CD4-positive, alpha-beta T cell (primary cell): Measurements from ENCODE around the gene TMEM117. TPM values are rescaled to one million over a fixed set of nuclear protein-coding genes. Genes with fewer than 3 reads are reported as not detected.

Experiments used
- ATAC-seq: fragments of 200-7000 bp; cut with Tn5 transposase; one replicate; pipeline ENCODE4 v1.10.0; 2022; ENCODE audit warnings: mild to moderate bottlenecking; ENCODE audit not compliant: poor library complexity
- CTCF ChIA-PET: fragments of 350-600 bp; sonication (Branson Sonifier 250); formaldehyde crosslinking; loops from one replicate; lab custom pipeline; 2021; ENCODE audit warnings: antibody characterized with exemption, inconsistent platforms; lab: Charles Lee
- POLR2A ChIA-PET: fragments of 350-600 bp; sonication (Branson Sonifier 250); formaldehyde crosslinking; loops from one replicate; lab custom pipeline; 2021; ENCODE audit warnings: antibody characterized with exemption, inconsistent platforms; lab: Charles Lee
- DNase-seq, 14 experiments: peaks; one replicate each; pipeline ENCODE4 v3.0.0-alpha.2; 2013 to 2020; ENCODE audit warnings: mixed read lengths in 2 of 14
- H3K27ac ChIP-seq, 2 donors: one replicate each; pipeline versions ENCODE4 v1.5.1 to v1.7.0; 2013; ENCODE audit warnings: low read length in 2 of 2, low read depth in 1 of 2, mild to moderate bottlenecking in 1 of 2
- H3K27me3 ChIP-seq, 2 experiments: 1 replicate in 1 of 2; 2 replicates in 1 of 2; pipeline versions ENCODE4 v1.6.1 to v1.7.0; 2013; ENCODE audit warnings: low read length in 2 of 2, control low read depth in 1 of 2, mild to moderate bottlenecking in 1 of 2, moderate library complexity in 1 of 2; ENCODE audit not compliant: insufficient read depth in 2 of 2, control insufficient read depth in 1 of 2
- H3K36me3 ChIP-seq: one replicate; pipeline ENCODE4 v1.6.1; 2013; ENCODE audit warnings: low read length, control low read depth; ENCODE audit not compliant: insufficient read depth
- H3K4me1 ChIP-seq: one replicate; pipeline ENCODE4 v1.6.1; 2013; ENCODE audit warnings: low read length, control low read depth; ENCODE audit not compliant: insufficient read depth
- H3K4me3 ChIP-seq: one replicate; pipeline ENCODE4 v1.5.1; 2013; ENCODE audit warnings: mild to moderate bottlenecking, low read length, moderate library complexity
- H3K9me3 ChIP-seq, 2 experiments: 1 replicate in 1 of 2; 2 replicates in 1 of 2; pipeline versions ENCODE4 v1.6.1 to v1.7.0; 2013; ENCODE audit warnings: low read length in 2 of 2, mild to moderate bottlenecking in 2 of 2, control low read depth in 1 of 2, moderate library complexity in 1 of 2; ENCODE audit not compliant: control insufficient read depth in 1 of 2, insufficient read depth in 1 of 2
- H3K27ac Mint-ChIP-seq: one replicate; pipeline ENCODE4 v1.8.0; 2020; ENCODE audit warnings: mixed read lengths
- H3K27me3 Mint-ChIP-seq: one replicate; pipeline ENCODE4 v1.8.0; 2021; ENCODE audit warnings: mixed read lengths
- H3K36me3 Mint-ChIP-seq: one replicate; pipeline ENCODE4 v1.8.0; 2021; ENCODE audit warnings: low read depth, mixed read lengths
- H3K4me1 Mint-ChIP-seq: one replicate; pipeline ENCODE4 v1.8.0; 2021; ENCODE audit warnings: low read depth, mixed read lengths
- H3K4me3 Mint-ChIP-seq: one replicate; pipeline ENCODE4 v1.8.0; 2020; ENCODE audit warnings: mild to moderate bottlenecking, mixed read lengths
- H3K9me3 Mint-ChIP-seq: one replicate; pipeline ENCODE4 v1.8.0; 2020; ENCODE audit warnings: mixed read lengths
- intact Hi-C, 2 experiments: fragments of 100-400 bp; cut with DNase I in 1 of 2; cut with micrococcal nuclease in 1 of 2; formaldehyde crosslinking; loops; one replicate each; pipeline versions ENCODE4 v1.15.1 to v1.9.0; 2023 to 2025; cut with DNase I, micrococcal nuclease
- total RNA-seq, 174 experiments: library from RNA in 2 of 174; stranded (reverse) in 2 of 174; gene quantifications; one replicate each; pipeline ENCODE4 v1.2.3 and lab custom pipeline; 2021 to 2026
- TF ChIP-seq, protein P1 (sequence below): fragments of 200-600 bp; IDR thresholded peaks from one replicate; pipeline ENCODE4 v1.8.0; 2022; ENCODE audit warnings: antibody characterized with exemption, mild to moderate bottlenecking

The TMEM117 gene
- total RNA-seq, 2 experiments from 2014 or later, result 3.4 to 4.4 TPM

DNA sequence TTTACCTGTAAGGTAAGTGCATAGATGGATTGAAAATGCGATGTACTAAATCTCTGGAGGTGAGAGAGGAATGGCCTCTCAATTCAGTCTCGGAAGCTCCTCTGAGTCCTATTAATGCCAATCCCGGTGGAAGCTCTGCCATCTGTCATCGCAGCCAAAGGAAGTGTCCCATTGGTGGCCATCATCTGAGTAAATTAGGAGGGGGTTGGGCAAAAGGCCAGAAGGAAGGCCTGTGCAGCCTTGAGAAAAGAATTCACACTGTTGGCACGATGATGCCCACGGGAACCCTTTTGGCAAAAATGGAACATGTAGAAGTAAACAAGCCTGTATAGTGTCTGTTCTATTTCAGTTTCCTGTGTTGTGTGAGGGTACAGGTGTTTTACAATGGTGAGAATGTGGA, 545.5 kb downstream of the TMEM117 start:
- Mint-ChIP-seq H3K9me3 (no peaks in the 10 kb centered on the region), H3K27ac (no peak overlapping the region), H3K4me3 (no peak overlapping the region), H3K27me3 (no peaks in the 10 kb centered on the region), H3K4me1 (no peaks in the 10 kb centered on the region), H3K36me3 (peaks cover 9% of the 10 kb centered on the region)
- no peaks in the 10 kb centered on the region for H3K27me3 ChIP-seq
- no peaks in the 10 kb centered on the region for H3K9me3 ChIP-seq
- intact Hi-C loops, result no loop called here
- no peaks in the 10 kb centered on the region for H3K36me3 ChIP-seq
- ATAC-seq, result no peak
- POLR2A ChIA-PET, result no interaction called here
- H3K4me3 ChIP-seq, result no peak overlapping the region
- DNase-seq, result no peak
- H3K27ac ChIP-seq, result no peak overlapping the region
- CTCF ChIA-PET, result no interaction called here
- TF ChIP-seq, protein P1, sequence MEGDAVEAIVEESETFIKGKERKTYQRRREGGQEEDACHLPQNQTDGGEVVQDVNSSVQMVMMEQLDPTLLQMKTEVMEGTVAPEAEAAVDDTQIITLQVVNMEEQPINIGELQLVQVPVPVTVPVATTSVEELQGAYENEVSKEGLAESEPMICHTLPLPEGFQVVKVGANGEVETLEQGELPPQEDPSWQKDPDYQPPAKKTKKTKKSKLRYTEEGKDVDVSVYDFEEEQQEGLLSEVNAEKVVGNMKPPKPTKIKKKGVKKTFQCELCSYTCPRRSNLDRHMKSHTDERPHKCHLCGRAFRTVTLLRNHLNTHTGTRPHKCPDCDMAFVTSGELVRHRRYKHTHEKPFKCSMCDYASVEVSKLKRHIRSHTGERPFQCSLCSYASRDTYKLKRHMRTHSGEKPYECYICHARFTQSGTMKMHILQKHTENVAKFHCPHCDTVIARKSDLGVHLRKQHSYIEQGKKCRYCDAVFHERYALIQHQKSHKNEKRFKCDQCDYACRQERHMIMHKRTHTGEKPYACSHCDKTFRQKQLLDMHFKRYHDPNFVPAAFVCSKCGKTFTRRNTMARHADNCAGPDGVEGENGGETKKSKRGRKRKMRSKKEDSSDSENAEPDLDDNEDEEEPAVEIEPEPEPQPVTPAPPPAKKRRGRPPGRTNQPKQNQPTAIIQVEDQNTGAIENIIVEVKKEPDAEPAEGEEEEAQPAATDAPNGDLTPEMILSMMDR, result no peak
- no peaks in the 10 kb centered on the region for H3K4me1 ChIP-seq

- no peaks in the 10 kb centered on the region for H3K9me3 Mint-ChIP-seq
- no peak overlapping the region for H3K27ac ChIP-seq
- no peak overlapping the region for H3K4me3 ChIP-seq
- POLR2A ChIA-PET, result no interaction called here
- TF ChIP-seq, protein P1, result no peak
- H3K9me3 ChIP-seq, result no peaks in the 10 kb centered on the region
- no peak for DNase-seq
- H3K27me3 ChIP-seq, result no peaks in the 10 kb centered on the region
- CTCF ChIA-PET, result no interaction called here
- no peaks in the 10 kb centered on the region for H3K27me3 Mint-ChIP-seq
- no peaks in the 10 kb centered on the region for H3K4me1 ChIP-seq
- no peaks in the 10 kb centered on the region for H3K4me1 Mint-ChIP-seq
- H3K4me3 Mint-ChIP-seq, result no peak overlapping the region
- H3K36me3 ChIP-seq, result no peaks in the 10 kb centered on the region
- no peak overlapping the region for H3K27ac Mint-ChIP-seq
- no peak for ATAC-seq
- H3K36me3 Mint-ChIP-seq, result no peaks in the 10 kb centered on the region
- intact Hi-C loops, result no loop called here
Observed at GRCh38 chr12:44384136-44384535, 548.3 kb downstream of the TMEM117 start.

GRCh38 chr12:44385964-44386363, 550.1 kb downstream of the TMEM117 start:
- Histone ChIP-seq H3K36me3 (no peaks in the 10 kb centered on the region), H3K27me3 (no peaks in the 10 kb centered on the region), H3K4me3 (no peak overlapping the region), H3K27ac (no peak overlapping the region), H3K4me1 (no peaks in the 10 kb centered on the region), H3K9me3 (no peaks in the 10 kb centered on the region)
- no peaks in the 10 kb centered on the region for H3K36me3 Mint-ChIP-seq
- ChIA-PET POLR2A (no interaction called here), CTCF (no interaction called here)
- ATAC-seq (no peak), DNase-seq (no peak)
- no peaks in the 10 kb centered on the region for H3K27me3 Mint-ChIP-seq
- H3K27ac Mint-ChIP-seq, result no peak overlapping the region
- no peaks in the 10 kb centered on the region for H3K4me1 Mint-ChIP-seq
- intact Hi-C loops, result no loop called here
- no peaks in the 10 kb centered on the region for H3K9me3 Mint-ChIP-seq
- TF ChIP-seq, protein P1, result no peak
- no peak overlapping the region for H3K4me3 Mint-ChIP-seq
